HepG2 (cell line): Measurements from ENCODE around the gene ZNF75A. TPM values are rescaled to one million over a fixed set of nuclear protein-coding genes. Genes with fewer than 3 reads are reported as not detected.

Experiments used
- CTCF ChIP-seq: sonication (generic); formaldehyde crosslinking; IDR thresholded peaks from 2 replicates; pipeline ENCODE4 v1.5.0; 2020; ENCODE audit warnings: mild to moderate bottlenecking, missing genetic modification reagents, moderate library complexity
- DRAP1 ChIP-seq: IDR thresholded peaks from 2 replicates; pipeline ENCODE4 v1.6.1; 2016; ENCODE audit warnings: missing genetic modification reagents, missing compliant biosample characterization
- FOXA3 ChIP-seq: IDR thresholded peaks from 2 replicates; pipeline ENCODE4 v1.6.1; 2016; ENCODE audit warnings: missing genetic modification reagents, missing compliant biosample characterization
- HDAC2 ChIP-seq: sonication (generic); formaldehyde crosslinking; IDR thresholded peaks from 2 replicates; pipeline ENCODE4 v1.4.0; 2020; ENCODE audit warnings: missing genetic modification reagents
- HHEX ChIP-seq: IDR thresholded peaks from 2 replicates; pipeline ENCODE4 v1.6.1; 2016; ENCODE audit warnings: control low read depth
- HMGXB4 ChIP-seq, 2 experiments: sonication (generic) in 1 of 2; formaldehyde crosslinking in 1 of 2; IDR thresholded peaks; 2 replicates each; pipeline versions ENCODE4 v1.4.0 to v1.6.1; 2018 to 2020; ENCODE audit warnings: missing genetic modification reagents in 2 of 2, borderline replicate concordance in 1 of 2, low read depth in 1 of 2, mild to moderate bottlenecking in 1 of 2, missing biosample characterization in 1 of 2
- HOXA5 ChIP-seq: sonication (generic); formaldehyde crosslinking; IDR thresholded peaks from 2 replicates; pipeline ENCODE4 v1.4.0; 2020; ENCODE audit warnings: missing genetic modification reagents
- ISL2 ChIP-seq: sonication (generic); formaldehyde crosslinking; IDR thresholded peaks from 2 replicates; pipeline ENCODE4 v1.5.0; 2020; ENCODE audit warnings: missing genetic modification reagents
- LBX2 ChIP-seq: sonication (generic); formaldehyde crosslinking; IDR thresholded peaks from 2 replicates; pipeline ENCODE4 v1.5.0; 2020; ENCODE audit warnings: missing genetic modification reagents, mild to moderate bottlenecking, borderline replicate concordance
- MXD3 ChIP-seq: IDR thresholded peaks from 2 replicates; pipeline ENCODE4 v1.6.1; 2016; ENCODE audit warnings: mild to moderate bottlenecking, missing biosample characterization, missing genetic modification reagents
- NFRKB ChIP-seq: fragments of 450-650 bp; IDR thresholded peaks from 2 replicates; pipeline ENCODE4 v1.6.1; 2017
- TARDBP ChIP-seq: sonication (generic); formaldehyde crosslinking; IDR thresholded peaks from 2 replicates; pipeline ENCODE4 v1.8.0; 2022; ENCODE audit warnings: mild to moderate bottlenecking, missing genetic modification reagents
- THRA ChIP-seq: sonication (generic); formaldehyde crosslinking; IDR thresholded peaks from 2 replicates; pipeline ENCODE4 v1.4.0; 2020; ENCODE audit warnings: missing genetic modification reagents, borderline replicate concordance
- ZBTB44 ChIP-seq: sonication (generic); formaldehyde crosslinking; IDR thresholded peaks from 2 replicates; pipeline ENCODE4 v1.4.0; 2020; ENCODE audit warnings: missing genetic modification reagents
- ZNF276 ChIP-seq: sonication (generic); formaldehyde crosslinking; IDR thresholded peaks from 2 replicates; pipeline ENCODE4 v1.4.0; 2020; ENCODE audit warnings: mild to moderate bottlenecking, low read depth, missing genetic modification reagents
- ZNF431 ChIP-seq: sonication (generic); formaldehyde crosslinking; IDR thresholded peaks from 2 replicates; pipeline ENCODE4 v1.9.0; 2022; ENCODE audit warnings: missing genetic modification reagents, low read depth, mild to moderate bottlenecking, borderline replicate concordance
- ZSCAN20 ChIP-seq: sonication (generic); formaldehyde crosslinking; IDR thresholded peaks from 2 replicates; pipeline ENCODE4 v1.4.0; 2020; ENCODE audit warnings: missing genetic modification reagents, mild to moderate bottlenecking, borderline replicate concordance
- polyA plus RNA-seq, 8 experiments: library from polyadenylated mRNA; depleted of rRNA in 3 of 8; stranded (reverse) in 7 of 8; unstranded in 1 of 8; fragments of >200 nt; fragmentation: Illumina TruSeq in 4 of 8; extraction: Trizol in 4 of 8; gene quantifications; 2 replicates each; pipeline versions ENCODE4 v1.2.1 to v1.2.3, GENCODE V29; 2011 to 2016; ENCODE audit warnings: low read depth in 4 of 8, missing spikeins in 1 of 8, mixed read lengths in 1 of 8; ENCODE audit not compliant: insufficient read depth in 1 of 8
- total RNA-seq, 5 experiments: library from RNA; depleted of rRNA; stranded (reverse); fragments of >200 nt; fragmentation: Illumina TruSeq; extraction: Trizol; gene quantifications; 2 replicates each; pipeline ENCODE4 v1.2.3, GENCODE V29; 2016; ENCODE audit warnings: low read depth in 1 of 5

The ZNF75A gene
- total and polyA plus RNA-seq, 2 of the 13 experiments (the other 11 are each of a cell fraction or from before 2014, with no cell fraction given), result 1.4 to 2.1 TPM

GRCh38 chr16:3264137-3265036 is 40.9 kb upstream of the ZNF75A start (continued):
- TF ChIP-seq THRA (CRISPR knock-in tag), result peak; percentile 9; the same call in 1 of the 2 replicates
- peak; percentile 55; the same call in 1 of the 2 replicates for TF ChIP-seq TARDBP (CRISPR knock-in tag)
- no peak; the same call in 1 of the 2 replicates for TF ChIP-seq FOXA3 (CRISPR knock-in tag)
- TF ChIP-seq CTCF (CRISPR knock-in tag), result peak; percentile 56
- no peak; the same call in 1 of the 2 replicates for TF ChIP-seq ZNF276 (CRISPR knock-in tag)
- TF ChIP-seq ZNF431 (CRISPR knock-in tag), result peak; percentile 73; the same call in 1 of the 2 replicates
- TF ChIP-seq MXD3, result peak; percentile 77
- no peak for TF ChIP-seq HHEX (CRISPR knock-in tag)
- peak; percentile 47; the same call in 1 of the 2 replicates for TF ChIP-seq ZSCAN20
- TF ChIP-seq NFRKB, result no peak
- TF ChIP-seq HDAC2 (CRISPR knock-in tag), result no peak
- TF ChIP-seq ISL2 (CRISPR knock-in tag), result peak; percentile 41; the same call in 1 of the 2 replicates
- TF ChIP-seq HOXA5 (CRISPR knock-in tag), result no peak
- TF ChIP-seq ZBTB44, result no peak
- peak; percentile 33 to 56; a peak in 2 of 4 replicates for TF ChIP-seq HMGXB4 (CRISPR knock-in tag; IDR thresholded peaks at IDR 0.05; ENCODE audit: borderline replicate concordance in 1 of 2, low read depth in 1 of 2)
- peak; percentile 60; the same call in 1 of the 2 replicates for TF ChIP-seq LBX2 (CRISPR knock-in tag)
- TF ChIP-seq DRAP1 (CRISPR knock-in tag), result peak; percentile 68
